GM18520 (cell line): ENCODE results near the gene DLL4.

Experiments used
- ATAC-seq: cut with Tn5 transposase; IDR thresholded peaks from one replicate; pipeline ENCODE4 v1.9.1; 2021; ENCODE audit not compliant: unreplicated experiment

Gene DLL4

GRCh38 chr15:40985541-40986330 lies 56.6 kb downstream of the DLL4 start:
- ATAC-seq = no peak

GRCh38 chr15:40986820-40987219 lies 57.7 kb downstream of the DLL4 start:
- ATAC-seq = no peak

GRCh38 chr15:40988156-40988555 lies 59.0 kb downstream of the DLL4 start:
- ATAC-seq = no peak
